Endodermal cell (in vitro differentiated cells): ENCODE results near the gene METTL25B. TPM values are rescaled to one million over a fixed set of nuclear protein-coding genes. Genes with fewer than 3 reads are reported as not detected.

ENCODE experiments used
- DNase-seq: peaks from one replicate; pipeline ENCODE4 v3.0.0-alpha.2; 2017
- H3K27ac ChIP-seq: 2 replicates; pipeline ENCODE4 v1.5.1; 2013; ENCODE audit warnings: mild to moderate bottlenecking, low read depth, low read length, moderate library complexity
- H3K27me3 ChIP-seq: 2 replicates; pipeline ENCODE4 v1.6.1; 2013; ENCODE audit warnings: mild to moderate bottlenecking, low read length, moderate library complexity; ENCODE audit not compliant: insufficient read depth, control insufficient read depth, poor library complexity, severe bottlenecking
- H3K36me3 ChIP-seq: 2 replicates; pipeline ENCODE4 v1.7.0; 2013; ENCODE audit warnings: mild to moderate bottlenecking, low read length, moderate library complexity; ENCODE audit not compliant: control insufficient read depth, insufficient read depth
- H3K4me1 ChIP-seq: one replicate; pipeline ENCODE4 v1.7.0; 2013; ENCODE audit warnings: low read length; ENCODE audit not compliant: control insufficient read depth, insufficient read depth
- H3K4me3 ChIP-seq: 2 replicates; pipeline ENCODE4 v1.5.1; 2013; ENCODE audit warnings: mild to moderate bottlenecking, low read length, moderate library complexity
- H3K9ac ChIP-seq: 2 replicates; pipeline ENCODE4 v1.6.1; 2013; ENCODE audit warnings: mild to moderate bottlenecking, low read length, moderate library complexity; ENCODE audit not compliant: poor library complexity, severe bottlenecking; ENCODE audit errors: extremely low read depth
- H3K9me3 ChIP-seq: 2 replicates; pipeline ENCODE4 v1.6.1; 2013; ENCODE audit warnings: mild to moderate bottlenecking, low read length, moderate library complexity; ENCODE audit not compliant: control insufficient read depth
- H3K27ac Mint-ChIP-seq: 2 replicates; pipeline ENCODE4 v1.8.0; 2020; ENCODE audit warnings: mixed read lengths
- H3K27me3 Mint-ChIP-seq: 2 replicates; pipeline ENCODE4 v1.8.0; 2021; ENCODE audit warnings: mild to moderate bottlenecking, mixed read lengths; ENCODE audit not compliant: insufficient read depth
- H3K36me3 Mint-ChIP-seq: 2 replicates; pipeline ENCODE4 v1.8.0; 2020; ENCODE audit warnings: low read depth, mixed read lengths
- H3K4me1 Mint-ChIP-seq: 2 replicates; pipeline ENCODE4 v1.8.0; 2020; ENCODE audit warnings: mixed read lengths
- H3K4me3 Mint-ChIP-seq: 2 replicates; pipeline ENCODE4 v1.8.0; 2020; ENCODE audit warnings: mild to moderate bottlenecking, moderate library complexity, mixed read lengths
- H3K9me3 Mint-ChIP-seq: 2 replicates; pipeline ENCODE4 v1.8.0; 2020; ENCODE audit warnings: mild to moderate bottlenecking, mixed read lengths
- WGBS, 2 experiments: methylation state at CpG; one replicate each; pipeline versions ENCODE4 v1.1.5 to v1.1.7; 2013; ENCODE audit warnings: missing lambda C conversion rate in 2 of 2, mixed read lengths in 1 of 2; ENCODE audit not compliant: insufficient coverage in 1 of 2, insufficient read length in 1 of 2; 5-methylcytosine and 5-hydroxymethylcytosine counted together
- total RNA-seq, 2 donors: library from RNA; stranded (reverse); fragmentation: NEBNext Ultra II Directional in 1 of 2; extraction: Animal tissue kit (Norgen Biotek cat#: 25700) in 1 of 2; gene quantifications; 2 replicates in 1 of 2; 3 replicates in 1 of 2; pipeline ENCODE4 v1.2.1, GENCODE V29; 2021
- TF ChIP-seq, protein P1 (sequence below): fragments of 200-600 bp; sonication (generic); conservative IDR thresholded peaks from 2 replicates; pipeline ENCODE4 v1.5.0; 2021; ENCODE audit warnings: antibody characterized with exemption, mild to moderate bottlenecking

METTL25B gene
- total RNA-seq, 2 donors from 2014 or later, result 25.9 to 35.5 TPM

GRCh38 chr1:156693848-156694689 is 34.2 kb upstream of the METTL25B start:
- Mint-ChIP-seq H3K4me1 (peaks cover 55% of the 10 kb centered on the region), H3K36me3 (peaks cover 17% of the 10 kb centered on the region), H3K4me3 (peak overlapping the region; percentile 47), H3K27me3 (peaks cover 31% of the 10 kb centered on the region), H3K27ac (peak overlapping the region; percentile 93), H3K9me3 (no peaks in the 10 kb centered on the region)
- H3K4me1 ChIP-seq, result peaks cover 25% of the 10 kb centered on the region
- no peak overlapping the region for H3K9ac ChIP-seq
- WGBS, 2 experiments, result 60 to 62% methylated on average over 9 to 12 of the region's 12 CpGs
- peak overlapping the region; percentile 84 for H3K27ac ChIP-seq
- H3K27me3 ChIP-seq, result peaks cover 6% of the 10 kb centered on the region
- H3K36me3 ChIP-seq, result peaks cover 4% of the 10 kb centered on the region
- no peaks in the 10 kb centered on the region for H3K9me3 ChIP-seq
- DNase-seq, result peak; percentile 83
- peak overlapping the region; percentile 1 for H3K4me3 ChIP-seq
- TF ChIP-seq, protein P1, sequence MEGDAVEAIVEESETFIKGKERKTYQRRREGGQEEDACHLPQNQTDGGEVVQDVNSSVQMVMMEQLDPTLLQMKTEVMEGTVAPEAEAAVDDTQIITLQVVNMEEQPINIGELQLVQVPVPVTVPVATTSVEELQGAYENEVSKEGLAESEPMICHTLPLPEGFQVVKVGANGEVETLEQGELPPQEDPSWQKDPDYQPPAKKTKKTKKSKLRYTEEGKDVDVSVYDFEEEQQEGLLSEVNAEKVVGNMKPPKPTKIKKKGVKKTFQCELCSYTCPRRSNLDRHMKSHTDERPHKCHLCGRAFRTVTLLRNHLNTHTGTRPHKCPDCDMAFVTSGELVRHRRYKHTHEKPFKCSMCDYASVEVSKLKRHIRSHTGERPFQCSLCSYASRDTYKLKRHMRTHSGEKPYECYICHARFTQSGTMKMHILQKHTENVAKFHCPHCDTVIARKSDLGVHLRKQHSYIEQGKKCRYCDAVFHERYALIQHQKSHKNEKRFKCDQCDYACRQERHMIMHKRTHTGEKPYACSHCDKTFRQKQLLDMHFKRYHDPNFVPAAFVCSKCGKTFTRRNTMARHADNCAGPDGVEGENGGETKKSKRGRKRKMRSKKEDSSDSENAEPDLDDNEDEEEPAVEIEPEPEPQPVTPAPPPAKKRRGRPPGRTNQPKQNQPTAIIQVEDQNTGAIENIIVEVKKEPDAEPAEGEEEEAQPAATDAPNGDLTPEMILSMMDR, result no peak

- no peak overlapping the region for H3K9ac ChIP-seq
- peaks cover 25% of the 10 kb centered on the region for H3K4me1 ChIP-seq
- H3K36me3 Mint-ChIP-seq, result peaks cover 22% of the 10 kb centered on the region
- H3K27me3 ChIP-seq, result peaks cover 6% of the 10 kb centered on the region
- TF ChIP-seq, protein P1, result no peak
- peak overlapping the region; percentile 47 for H3K4me3 Mint-ChIP-seq
- H3K27ac Mint-ChIP-seq, result peak overlapping the region; percentile 71
- no peaks in the 10 kb centered on the region for H3K9me3 ChIP-seq
- WGBS, 2 experiments, result 82 to 85% methylated on average over 5 of the region's 5 CpGs
- H3K4me3 ChIP-seq, result no peak overlapping the region
- no peaks in the 10 kb centered on the region for H3K9me3 Mint-ChIP-seq
- H3K4me1 Mint-ChIP-seq, result peaks cover 50% of the 10 kb centered on the region
- H3K27ac ChIP-seq, result peak overlapping the region; percentile 84
- DNase-seq, result no peak
- H3K36me3 ChIP-seq, result peaks cover 4% of the 10 kb centered on the region
- H3K27me3 Mint-ChIP-seq, result peaks cover 31% of the 10 kb centered on the region
Measured at GRCh38 chr1:156694690-156694962, 33.6 kb upstream of the METTL25B start.

- Histone ChIP-seq H3K27me3 (no peaks in the 10 kb centered on the region), H3K4me1 (peaks cover 18% of the 10 kb centered on the region), H3K36me3 (peaks cover 14% of the 10 kb centered on the region), H3K9me3 (no peaks in the 10 kb centered on the region), H3K4me3 (no peak overlapping the region), H3K27ac (no peak overlapping the region), H3K9ac (no peak overlapping the region)
- Mint-ChIP-seq H3K27ac (peak overlapping the region; percentile 37), H3K4me3 (no peak overlapping the region), H3K36me3 (peaks cover 41% of the 10 kb centered on the region), H3K27me3 (peaks cover 38% of the 10 kb centered on the region), H3K9me3 (no peaks in the 10 kb centered on the region), H3K4me1 (peaks cover 41% of the 10 kb centered on the region)
- TF ChIP-seq, protein P1, result no peak
- WGBS, 2 experiments, result 90 to 93% methylated on average over 7 to 8 of the region's 8 CpGs
- no peak for DNase-seq
Measured at GRCh38 chr1:156696755-156697154, 31.5 kb upstream of the METTL25B start.
